Adipose tissue (tissue), 3 donors: Measurements from ENCODE around the gene VSIG8. TPM values are rescaled to one million over a fixed set of nuclear protein-coding genes. Genes with fewer than 3 reads are reported as not detected.
A peak's percentile ranks its signal among the peaks of the same experiment; 100 is the strongest.

Experiments
- H3K27ac ChIP-seq: one replicate; pipeline ENCODE4 v1.5.1; 2013; ENCODE audit warnings: low read depth, low read length
- WGBS, 3 donors: extraction: QIAGEN DNeasy Blood & Tissue Kit; methylation state at CpG; one replicate each; pipeline ENCODE4 v1.1.7; 2013; 5-methylcytosine and 5-hydroxymethylcytosine counted together
- polyA plus RNA-seq, 3 donors: library from polyadenylated mRNA; stranded (reverse); fragments of 200-250 nt; gene quantifications; one replicate each; pipeline ENCODE4 v1.2.3, GENCODE V29; 2013
- donor health status: healthy with polysubstance abuse.
- donor health status: Bipolar disorder and iron deficiency.
- donor health status: healthy.

Gene VSIG8
- polyA plus RNA-seq, 3 donors = 0.03 to 0.22 TPM; not detected in 1

- H3K27ac ChIP-seq = no peak overlapping the region
- 71 to 94% (median 73%) methylated on average over 1 of the region's 1 CpG for WGBS, 3 donors
These were observed 3.6 kb upstream of the VSIG8 start for GRCh38 chr1:159866066-159866465.

DNA sequence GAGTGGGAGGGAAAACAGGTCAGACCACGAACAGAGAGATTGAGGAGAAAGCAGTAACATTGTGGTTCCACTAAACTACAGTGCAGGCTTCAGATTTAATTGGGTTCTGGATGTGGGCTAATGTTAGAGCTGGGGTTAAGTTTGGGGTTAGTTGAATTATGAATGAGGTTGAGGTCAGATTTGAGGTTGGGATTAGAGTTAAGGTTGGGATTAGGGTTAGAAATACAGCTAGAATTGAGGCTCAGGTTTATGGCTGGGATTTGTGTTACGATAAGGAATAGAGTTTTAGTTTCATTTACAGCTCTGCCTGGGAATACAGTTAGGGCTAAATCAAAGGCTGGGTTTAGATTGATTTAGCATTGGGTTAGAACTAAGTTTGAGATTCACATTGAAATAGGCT is 1.8 kb upstream of the VSIG8 start:
- WGBS, 3 donors = 78 to 89% (median 88%) methylated on average over 2 of the region's 2 CpGs
- no peak overlapping the region for H3K27ac ChIP-seq

DNA sequence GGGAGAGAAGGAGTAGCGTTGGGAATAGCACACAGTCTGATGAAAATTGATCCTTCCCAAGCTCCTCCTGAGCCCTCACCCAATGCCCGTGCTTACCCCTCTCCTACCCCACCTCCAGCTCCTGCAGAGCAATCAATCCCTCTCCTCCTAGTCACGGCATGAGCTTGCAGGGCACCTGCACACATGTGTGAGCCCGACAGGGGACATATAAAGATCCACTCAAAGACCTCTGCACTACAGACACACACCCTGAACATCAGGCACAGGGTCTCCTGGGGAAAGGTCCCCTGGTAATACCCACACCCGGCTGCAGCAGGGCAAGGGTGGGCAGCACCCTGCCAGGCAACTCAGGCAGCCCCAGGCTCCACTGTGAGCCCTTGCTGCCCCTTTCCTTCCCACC is 426 bp downstream of the VSIG8 start:
- 83 to 89% (median 88%) methylated on average over 5 of the region's 5 CpGs for WGBS, 3 donors
- H3K27ac ChIP-seq = no peak overlapping the region

DNA sequence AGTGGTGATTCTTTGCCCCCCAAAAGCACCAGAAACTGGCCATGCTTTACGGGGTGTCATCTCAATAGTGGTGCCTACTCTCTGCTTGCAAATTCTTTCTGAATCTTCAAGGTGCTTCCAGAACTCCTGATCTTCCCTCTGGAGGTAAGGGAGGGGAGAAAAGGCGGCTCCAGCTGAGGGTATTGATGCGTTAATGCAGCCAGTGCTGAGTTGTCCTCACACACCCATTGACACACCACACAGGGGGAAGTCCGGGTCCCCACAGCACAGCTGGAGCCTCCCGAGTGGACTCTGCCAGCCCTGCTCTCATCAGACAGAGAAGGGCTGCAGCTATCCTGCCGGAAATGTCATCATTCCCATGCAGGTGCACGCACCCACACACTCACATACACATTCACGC is 1.2 kb downstream of the VSIG8 start:
- WGBS, 3 donors = 71 to 81% (median 75%) methylated on average over 8 of the region's 8 CpGs
- H3K27ac ChIP-seq = no peak overlapping the region

GRCh38 chr1:159860456-159860855 is 2.0 kb downstream of the VSIG8 start:
- WGBS, 3 donors = 36 to 75% (median 56%) methylated on average over 3 of the region's 3 CpGs

DNA sequence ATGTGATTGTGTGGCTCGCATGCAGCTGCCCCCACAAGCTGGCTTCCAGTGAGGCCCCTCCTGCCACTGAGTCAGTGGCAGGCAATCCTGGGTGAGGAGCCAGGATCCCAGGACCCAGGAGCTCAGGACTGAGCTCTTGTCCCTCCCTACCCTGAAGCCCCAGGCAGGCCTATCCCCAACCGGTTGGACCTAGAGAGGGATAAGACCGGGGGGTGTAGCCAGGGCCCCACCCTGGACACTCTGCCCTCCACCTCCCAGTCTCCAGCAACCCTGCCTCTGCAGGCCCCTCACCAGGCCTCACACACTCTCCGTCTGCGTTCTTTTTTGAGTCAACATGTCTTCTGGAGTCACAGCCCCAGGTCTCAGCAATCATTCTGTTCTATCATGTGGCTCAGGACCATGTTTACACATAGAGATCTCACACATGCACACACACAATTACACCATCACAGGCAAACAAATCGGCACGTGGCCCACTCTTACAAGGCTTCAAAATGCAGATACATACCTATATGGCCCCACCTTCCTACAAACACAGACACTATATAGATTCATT is 2.6 kb downstream of the VSIG8 start:
- 63 to 81% (median 79%) methylated on average over 7 of the region's 7 CpGs for WGBS, 3 donors
- H3K27ac ChIP-seq = no peak overlapping the region

More at GRCh38 chr1:159860456-159860855, 2.0 kb downstream of the VSIG8 start:
- H3K27ac ChIP-seq = no peak overlapping the region

GRCh38 chr1:159857889-159858288 is 4.6 kb downstream of the VSIG8 start:
- 90 to 94% (median 91%) methylated on average over 6 of the region's 6 CpGs for WGBS, 3 donors
- no peak overlapping the region for H3K27ac ChIP-seq

- 89 to 100% (median 95%) methylated on average over 1 of the region's 1 CpG for WGBS, 3 donors
- no peak overlapping the region for H3K27ac ChIP-seq
These were observed 5.9 kb downstream of the VSIG8 start for GRCh38 chr1:159856576-159856975.

DNA sequence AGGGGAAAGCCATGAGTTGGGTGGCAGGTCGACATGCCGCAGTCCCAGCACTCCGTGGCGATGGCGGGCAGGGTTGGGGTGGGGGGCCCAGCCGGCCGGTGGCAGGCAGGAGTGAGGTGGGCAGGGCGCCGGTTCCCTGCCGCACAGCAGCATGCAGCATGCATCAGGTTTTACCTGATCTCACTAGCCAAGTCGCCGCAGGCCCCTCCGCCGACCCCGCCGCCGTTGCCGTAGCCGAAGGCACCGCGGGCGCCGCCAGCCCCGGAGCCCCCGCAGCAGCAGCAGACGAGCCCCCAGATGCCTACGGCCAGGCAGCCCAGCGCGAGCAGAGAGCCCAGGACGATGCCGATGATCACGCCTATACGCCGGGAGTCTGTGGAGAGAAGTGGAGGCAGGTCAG is 6.7 kb downstream of the VSIG8 start:
- H3K27ac ChIP-seq = no peak overlapping the region
- WGBS, 3 donors = 85 to 91% (median 88%) methylated on average over 30 to 34 of the region's 34 CpGs

DNA sequence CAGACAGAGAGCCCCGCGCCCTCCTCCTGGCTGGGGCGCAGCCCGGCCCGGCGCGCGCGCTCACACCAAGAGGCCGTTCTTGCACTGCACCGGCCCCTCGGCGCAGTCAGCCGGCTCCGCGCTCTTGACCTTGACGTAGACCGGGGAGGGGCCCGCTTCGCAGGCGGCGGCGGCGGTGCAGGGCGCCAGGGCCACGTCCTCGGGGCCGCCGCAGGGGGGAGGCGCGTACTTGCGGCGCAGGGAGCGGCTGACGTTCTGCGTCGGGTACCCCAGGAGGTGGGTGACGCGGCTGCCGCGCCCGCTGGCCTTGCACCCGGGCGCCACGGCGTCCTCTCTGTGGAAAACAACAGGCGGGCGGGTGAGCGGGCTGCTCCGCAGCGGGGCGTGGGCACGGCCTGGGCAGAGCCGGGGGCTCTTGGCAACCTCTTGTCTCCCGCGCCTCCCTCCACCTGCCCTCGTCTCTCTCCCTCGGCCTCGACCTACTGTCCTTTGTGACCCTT is 7.7 kb downstream of the VSIG8 start:
- peak overlapping the region; percentile 12 for H3K27ac ChIP-seq
- 0 to 1% (median 0%) methylated on average over 31 to 59 of the region's 59 CpGs for WGBS, 3 donors

- 0 to 1% (median 1%) methylated on average over 25 to 31 of the region's 31 CpGs for WGBS, 3 donors
- peak overlapping the region; percentile 12 for H3K27ac ChIP-seq
These were observed 8.3 kb downstream of the VSIG8 start for GRCh38 chr1:159854116-159854692.

DNA sequence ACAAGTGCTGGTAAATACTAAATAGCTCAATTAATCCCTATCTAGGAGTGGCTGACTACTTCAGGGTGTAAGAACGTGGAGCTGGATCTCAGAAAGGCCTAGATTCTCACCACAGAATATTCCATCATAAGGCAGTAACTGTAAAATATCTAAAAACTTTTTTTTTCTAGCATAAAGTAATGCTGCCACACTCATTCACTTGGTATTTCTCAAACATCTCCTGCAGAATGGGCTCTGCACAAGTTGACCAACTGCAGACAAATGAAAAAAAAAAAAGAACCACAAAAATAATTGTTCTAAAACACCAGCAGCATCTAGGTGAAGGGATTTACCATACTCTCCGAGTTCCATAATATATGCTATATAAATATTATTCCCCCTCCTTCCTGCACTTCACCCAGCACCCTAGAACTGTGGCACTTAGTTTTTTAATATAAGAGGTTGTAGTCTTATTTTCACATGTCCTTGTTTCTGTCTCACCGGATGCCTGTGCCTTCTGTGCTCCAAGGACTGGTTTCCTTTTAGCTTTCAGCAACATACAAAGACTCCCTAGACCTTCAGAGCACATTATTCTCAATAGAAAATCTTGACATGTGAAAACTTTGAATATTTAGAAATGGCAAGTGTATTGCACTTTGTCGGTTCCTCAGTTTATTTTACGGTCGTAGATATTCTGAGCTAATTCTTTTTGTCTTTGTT is 8.9 kb downstream of the VSIG8 start:
- WGBS, 3 donors = 20 to 24% (median 21%) methylated on average over 6 of the region's 6 CpGs
- no peak overlapping the region for H3K27ac ChIP-seq

GRCh38 chr1:159851407-159851806 is 11.1 kb downstream of the VSIG8 start:
- WGBS, 3 donors = 67 to 78% (median 78%) methylated on average over 1 of the region's 1 CpG
- no peak overlapping the region for H3K27ac ChIP-seq

GRCh38 chr1:159849626-159850366 is 12.7 kb downstream of the VSIG8 start:
- 54 to 91% (median 57%) methylated on average over 2 of the region's 2 CpGs for WGBS, 3 donors
- no peak overlapping the region for H3K27ac ChIP-seq

DNA sequence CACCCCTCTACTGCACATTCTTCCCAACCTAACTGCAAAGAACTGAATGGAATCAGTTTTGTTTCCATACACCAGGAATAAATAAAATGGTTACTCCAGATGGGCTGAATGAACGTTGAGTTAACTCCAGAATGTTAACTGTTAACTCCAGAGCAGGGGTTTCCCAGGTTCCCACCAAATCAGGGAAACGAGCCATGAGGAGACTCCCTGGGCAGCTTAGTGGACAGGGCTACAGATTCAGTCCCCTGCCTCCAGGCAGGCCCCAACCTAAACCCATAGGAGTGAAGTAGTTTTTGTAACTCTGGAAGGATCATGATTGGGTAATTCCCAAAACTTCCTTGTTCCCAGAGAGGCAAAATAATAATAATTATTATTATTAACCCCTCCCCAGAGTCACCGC is 14.1 kb downstream of the VSIG8 start:
- 47 to 92% (median 55%) methylated on average over 3 of the region's 3 CpGs for WGBS, 3 donors
- no peak overlapping the region for H3K27ac ChIP-seq

- WGBS, 3 donors = 60 to 75% (median 61%) methylated on average over 4 of the region's 4 CpGs
- H3K27ac ChIP-seq = no peak overlapping the region
These were observed 15.2 kb downstream of the VSIG8 start for GRCh38 chr1:159847231-159847630.

DNA sequence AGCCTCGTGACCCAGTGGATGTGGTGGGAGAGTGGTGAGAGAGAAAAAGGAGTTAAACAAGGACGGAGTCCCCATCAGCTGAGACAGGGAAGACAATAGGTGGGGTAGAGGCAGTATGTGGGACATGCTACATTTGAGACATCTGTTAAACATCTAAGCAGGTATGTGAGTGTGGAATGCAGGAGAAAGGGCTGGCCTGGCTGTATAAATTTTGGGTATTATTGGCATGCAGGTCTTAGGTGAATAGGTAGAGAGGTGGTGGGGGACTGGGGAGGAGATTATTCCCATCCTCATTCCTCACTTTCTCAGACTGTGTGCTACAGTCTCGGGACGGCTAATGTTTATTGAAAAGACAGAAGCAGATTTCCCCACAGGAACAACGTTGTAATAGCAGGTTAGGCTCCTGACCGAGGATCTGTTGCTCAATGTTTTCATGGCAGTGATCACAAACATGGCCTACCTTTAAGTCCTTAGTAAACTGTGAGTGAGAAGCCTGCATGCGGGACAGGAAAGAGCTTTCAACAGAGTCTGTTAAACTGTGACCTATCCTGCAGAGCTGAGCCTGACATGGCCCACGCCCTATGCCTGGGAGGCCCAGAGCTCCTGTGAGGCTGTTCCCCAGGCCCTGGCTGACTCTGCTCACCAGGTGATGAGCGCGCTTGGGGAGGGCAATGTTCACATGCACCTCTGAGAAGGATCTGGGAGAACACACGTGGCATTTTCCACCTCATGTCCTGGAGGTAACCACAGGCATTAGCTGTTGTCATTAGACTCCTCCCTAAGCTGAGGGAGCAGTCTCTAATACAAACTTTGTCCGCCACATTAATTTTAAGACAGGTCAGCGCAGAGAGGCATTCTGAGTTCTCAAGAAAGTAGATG is 16.5 kb downstream of the VSIG8 start:
- WGBS, 3 donors = 77 to 79% (median 78%) methylated on average over 13 of the region's 13 CpGs
- H3K27ac ChIP-seq = no peak overlapping the region

GRCh38 chr1:159843459-159843858 is 19.0 kb downstream of the VSIG8 start:
- WGBS, 3 donors = 79 to 91% (median 82%) methylated on average over 4 of the region's 4 CpGs
- H3K27ac ChIP-seq = no peak overlapping the region
